Measurements from ENCODE around the gene ASGR2.
A peak's percentile ranks its signal among the peaks of the same experiment; 100 is the strongest.

Gene ASGR2

GRCh38 chr17:7058831-7059447 is 55.7 kb downstream of the ASGR2 start:
- DNase-seq: peak; percentile 23

DNA sequence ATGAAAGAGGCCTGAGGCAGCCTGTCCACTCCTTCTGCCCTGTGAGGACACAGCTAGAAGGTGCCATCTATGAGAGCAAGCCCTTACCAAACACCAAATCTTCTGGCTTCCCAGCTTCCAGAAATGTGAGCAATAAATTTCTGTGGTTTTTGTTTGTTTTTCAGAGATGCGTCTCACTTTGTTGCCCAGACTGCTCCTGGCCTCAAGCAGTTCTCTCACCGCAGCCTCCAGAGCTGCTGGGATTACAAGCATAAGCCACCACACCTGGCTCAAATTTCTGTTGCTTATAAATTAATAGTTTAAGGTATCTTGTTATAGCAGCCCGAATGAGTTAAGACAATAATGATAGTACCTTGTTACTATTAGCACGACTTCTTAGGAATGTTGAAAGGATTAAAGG is 58.2 kb downstream of the ASGR2 start:
- no peak for DNase-seq

All from inflammatory macrophage treated with lipopolysaccharide for 4 hours (primary cell).